Amniotic epithelial cell (primary cell): ENCODE data around the gene FREM2.

Source experiments
- DNase-seq: peaks from one replicate; pipeline ENCODE4 v3.0.0-alpha.2; 2010; ENCODE audit warnings: low read depth

Gene FREM2

GRCh38 chr13:38897521-38897920, 210.6 kb downstream of the FREM2 start:
- no peak for DNase-seq

DNA sequence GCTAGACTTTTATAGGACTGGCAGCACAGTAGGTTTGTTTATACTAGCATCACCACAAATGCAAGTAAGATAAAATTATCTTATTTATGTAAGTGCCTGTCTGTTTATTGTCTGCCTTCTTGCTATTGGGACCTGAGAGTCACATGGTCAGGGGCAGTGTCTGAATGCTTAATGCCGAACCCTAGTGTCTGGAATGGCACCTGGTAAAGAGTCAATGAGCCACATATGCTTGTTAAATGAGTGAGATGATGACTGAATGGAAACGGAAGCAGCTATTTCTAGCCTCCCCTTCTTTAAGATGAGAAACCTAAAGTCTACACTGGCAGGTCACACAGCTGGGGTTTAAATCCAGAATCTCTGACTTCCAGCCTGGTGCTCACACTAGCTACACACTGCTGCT, 211.6 kb downstream of the FREM2 start:
- DNase-seq: no peak

GRCh38 chr13:38899571-38899970, 212.7 kb downstream of the FREM2 start:
- no peak for DNase-seq

DNA sequence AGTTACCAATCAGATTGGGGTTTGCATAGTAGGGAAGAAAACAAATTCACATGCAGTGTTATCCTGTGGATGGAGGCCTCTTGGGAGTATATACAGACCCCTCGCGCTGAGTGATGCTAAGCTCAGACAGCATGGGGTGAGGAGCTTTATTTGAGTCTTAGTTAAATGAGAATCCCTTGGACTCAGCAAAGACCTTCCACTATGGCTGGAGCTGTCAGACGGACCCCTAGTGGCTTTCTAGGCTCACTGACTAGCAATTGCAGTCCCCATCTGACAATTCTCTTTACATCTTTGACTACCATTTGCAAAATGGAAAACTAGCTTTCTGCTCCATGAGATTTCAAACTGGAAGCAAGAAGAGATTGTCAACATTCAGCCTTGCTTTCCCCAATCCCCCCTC, 213.3 kb downstream of the FREM2 start:
- no peak for DNase-seq

DNA sequence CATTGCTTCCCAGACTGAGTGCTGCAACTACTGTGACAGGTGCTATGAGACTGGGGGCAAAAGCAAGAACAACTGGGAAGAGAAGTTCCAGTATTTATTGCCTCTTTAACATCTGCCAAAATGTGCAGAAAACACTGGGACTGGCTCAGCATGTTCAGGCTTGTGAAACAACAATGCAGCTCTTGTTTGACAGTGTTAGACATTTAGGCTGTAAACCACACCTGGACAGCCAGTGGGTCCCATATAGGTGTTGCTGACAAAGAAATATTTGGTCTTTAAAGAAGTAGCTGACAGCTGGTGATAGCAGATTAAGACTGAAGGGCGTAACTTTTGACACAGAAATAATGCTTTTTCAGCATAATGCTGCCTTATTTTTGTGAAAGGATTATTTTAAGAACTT, 215.7 kb downstream of the FREM2 start:
- no peak for DNase-seq

GRCh38 chr13:38905081-38905480, 218.2 kb downstream of the FREM2 start:
- no peak for DNase-seq

GRCh38 chr13:38905861-38906260, 219.0 kb downstream of the FREM2 start:
- no peak for DNase-seq

- DNase-seq: no peak
These were observed 221.7 kb downstream of the FREM2 start for GRCh38 chr13:38908574-38908973.

DNA sequence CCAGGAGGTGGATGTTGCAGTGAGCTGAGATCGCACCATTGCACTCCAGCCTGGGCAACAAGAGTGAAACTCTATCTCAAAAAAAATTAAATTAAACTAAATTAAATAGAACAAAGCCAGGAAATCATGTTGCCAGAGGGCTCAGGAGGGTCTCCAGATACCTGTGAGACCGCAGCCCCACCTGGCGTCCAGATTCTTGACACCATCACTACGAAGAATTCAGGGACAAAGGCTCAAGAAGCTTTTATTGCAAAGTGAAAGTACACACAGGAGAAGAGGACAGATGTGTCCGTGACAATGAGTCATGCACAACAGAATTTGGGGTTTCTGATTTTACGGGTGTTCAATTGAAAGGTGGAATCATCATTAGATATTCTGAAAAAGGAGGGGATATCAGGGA, 227.2 kb downstream of the FREM2 start:
- no peak for DNase-seq

- DNase-seq: no peak
These were observed 234.2 kb downstream of the FREM2 start for GRCh38 chr13:38921081-38921480.

- DNase-seq: no peak
These were observed 235.3 kb downstream of the FREM2 start for GRCh38 chr13:38922170-38922569.

DNA sequence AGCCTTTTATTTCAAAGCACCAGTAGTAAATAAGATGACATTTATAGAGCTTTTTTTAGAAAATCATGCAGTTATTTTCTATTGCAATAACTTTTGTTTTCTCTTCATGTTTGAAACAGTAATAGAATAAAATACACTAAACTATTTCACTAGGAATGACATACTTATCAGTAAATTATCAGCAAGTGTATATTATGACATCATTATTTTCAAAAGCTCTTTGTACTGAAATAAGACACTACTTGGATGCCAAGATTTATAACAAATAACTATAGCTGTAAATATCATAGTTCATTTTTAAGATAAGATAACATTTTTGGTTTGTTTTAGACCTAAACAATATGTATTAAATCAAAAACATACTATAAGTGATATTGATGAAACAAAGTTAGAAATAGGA, 246.9 kb downstream of the FREM2 start:
- no peak for DNase-seq
